K562 (cell line): ENCODE measurements around the gene L3MBTL1.

Source experiments
- CHD1 ChIP-seq: fragments of 200-600 bp; sonication (generic); IDR thresholded peaks from one replicate; pipeline ENCODE4 v1.6.1; 2012; ENCODE audit warnings: mild to moderate bottlenecking, moderate library complexity, low read length, inconsistent platforms
- MXI1 ChIP-seq: IDR thresholded peaks from 2 replicates; pipeline ENCODE4 v1.6.1; 2011; ENCODE audit warnings: low read depth, mild to moderate bottlenecking, improper control_type of control experiment, low read length
- NR3C1 ChIP-seq: sonication (generic); formaldehyde crosslinking; IDR thresholded peaks from 2 replicates; pipeline ENCODE4 v1.8.1; 2022; ENCODE audit warnings: missing genetic modification reagents
- ZNF174 ChIP-seq: fragments of 250-450 bp; sonication (Bioruptor Pico); IDR thresholded peaks from 2 replicates; pipeline ENCODE4 v1.4.0; 2020; ENCODE audit warnings: mild to moderate bottlenecking
- TF ChIP-seq, protein P1 (sequence below), 2 experiments: fragments of 450-650 bp in 1 of 2; sonication (generic) in 1 of 2; formaldehyde crosslinking in 1 of 2; IDR thresholded peaks in 1 of 2; conservative IDR thresholded peaks in 1 of 2; 2 replicates each; pipeline versions ENCODE4 v1.6.1 to v1.8.1; 2016 to 2023; ENCODE audit warnings: mild to moderate bottlenecking in 2 of 2, moderate library complexity in 2 of 2, inconsistent platforms in 1 of 2, missing genetic modification reagents in 1 of 2
- TF ChIP-seq, protein P2 (sequence below): sonication (generic); formaldehyde crosslinking; IDR thresholded peaks from 2 replicates; pipeline ENCODE4 v1.9.0; 2022; ENCODE audit warnings: mild to moderate bottlenecking, missing genetic modification reagents

DNA sequence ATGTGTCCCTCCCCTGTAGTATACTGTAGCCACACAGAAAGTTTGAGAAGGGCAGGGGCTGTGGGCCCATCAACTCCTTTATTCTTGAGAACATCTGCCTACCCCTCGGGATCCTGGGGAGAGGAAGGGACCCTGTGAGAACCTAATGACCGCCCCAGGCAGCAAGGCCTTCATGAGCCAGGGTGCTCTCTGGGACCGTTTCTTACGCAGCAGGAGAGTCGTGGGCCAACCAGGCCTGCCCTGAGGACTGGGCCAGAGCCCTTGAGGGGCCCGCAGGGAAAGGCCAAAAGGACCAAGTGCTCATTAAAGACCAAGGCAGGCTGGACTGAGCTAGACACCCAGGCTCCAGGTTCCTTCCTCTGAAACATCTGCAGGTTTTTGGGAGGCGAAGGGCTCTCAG lies 56.5 kb downstream of the L3MBTL1 start:
- no peak for TF ChIP-seq ZNF174
- TF ChIP-seq, protein P1, sequence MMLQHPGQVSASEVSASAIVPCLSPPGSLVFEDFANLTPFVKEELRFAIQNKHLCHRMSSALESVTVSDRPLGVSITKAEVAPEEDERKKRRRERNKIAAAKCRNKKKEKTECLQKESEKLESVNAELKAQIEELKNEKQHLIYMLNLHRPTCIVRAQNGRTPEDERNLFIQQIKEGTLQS (IDR thresholded peaks at IDR 0.05) = no peak
- TF ChIP-seq, protein P1 (CRISPR knock-in tag; conservative IDR thresholded peaks at IDR 0.05) = no peak
- no peak for TF ChIP-seq MXI1
- TF ChIP-seq, protein P2, sequence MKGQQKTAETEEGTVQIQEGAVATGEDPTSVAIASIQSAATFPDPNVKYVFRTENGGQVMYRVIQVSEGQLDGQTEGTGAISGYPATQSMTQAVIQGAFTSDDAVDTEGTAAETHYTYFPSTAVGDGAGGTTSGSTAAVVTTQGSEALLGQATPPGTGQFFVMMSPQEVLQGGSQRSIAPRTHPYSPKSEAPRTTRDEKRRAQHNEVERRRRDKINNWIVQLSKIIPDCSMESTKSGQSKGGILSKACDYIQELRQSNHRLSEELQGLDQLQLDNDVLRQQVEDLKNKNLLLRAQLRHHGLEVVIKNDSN (CRISPR knock-in tag) = no peak
- TF ChIP-seq NR3C1 (CRISPR knock-in tag) = no peak
- TF ChIP-seq CHD1 = no peak
